Stimulated activated naive B cell treated with anti-CD40 and anti-IgM and Interleukin-4, amounts not matched to agents 10 μg/mL and 1 μg/mL and 100 μg/mL, for 72 hours (primary cell): ENCODE data around the gene FHIT.

Experiments used
- ATAC-seq, 2 donors: fragments of 150-1000 bp; cut with Tn5 transposase; replicated peaks; 2 replicates each; pipeline ENCODE4 v1.10.0; 2021; ENCODE audit warnings: moderate library complexity in 1 of 2
- DNase-seq: peaks from one replicate; pipeline ENCODE4 v3.0.0; 2021
- H3K27ac Mint-ChIP-seq: one replicate; pipeline ENCODE4 v1.8.0; 2022; ENCODE audit warnings: mild to moderate bottlenecking, mixed read lengths
- H3K27me3 Mint-ChIP-seq, 2 donors: one replicate each; pipeline ENCODE4 v1.8.0; 2022; ENCODE audit warnings: mixed read lengths in 2 of 2
- H3K36me3 Mint-ChIP-seq, 2 donors: one replicate each; pipeline ENCODE4 v1.8.0; 2022; ENCODE audit warnings: mixed read lengths in 2 of 2, mild to moderate bottlenecking in 1 of 2
- H3K4me1 Mint-ChIP-seq, 2 donors: one replicate each; pipeline ENCODE4 v1.8.0; 2022; ENCODE audit warnings: mixed read lengths in 2 of 2, mild to moderate bottlenecking in 1 of 2
- H3K4me3 Mint-ChIP-seq, 2 donors: one replicate each; pipeline ENCODE4 v1.8.0; 2022; ENCODE audit warnings: mild to moderate bottlenecking in 2 of 2, mixed read lengths in 2 of 2, moderate library complexity in 1 of 2
- H3K9me3 Mint-ChIP-seq, 2 donors: one replicate each; pipeline ENCODE4 v1.8.0; 2022; ENCODE audit warnings: mixed read lengths in 2 of 2, mild to moderate bottlenecking in 1 of 2

FHIT gene

GRCh38 chr3:60835796-60836195 lies 415.5 kb downstream of the FHIT start:
- no peak overlapping the region for H3K27ac Mint-ChIP-seq
- DNase-seq: no peak

DNA sequence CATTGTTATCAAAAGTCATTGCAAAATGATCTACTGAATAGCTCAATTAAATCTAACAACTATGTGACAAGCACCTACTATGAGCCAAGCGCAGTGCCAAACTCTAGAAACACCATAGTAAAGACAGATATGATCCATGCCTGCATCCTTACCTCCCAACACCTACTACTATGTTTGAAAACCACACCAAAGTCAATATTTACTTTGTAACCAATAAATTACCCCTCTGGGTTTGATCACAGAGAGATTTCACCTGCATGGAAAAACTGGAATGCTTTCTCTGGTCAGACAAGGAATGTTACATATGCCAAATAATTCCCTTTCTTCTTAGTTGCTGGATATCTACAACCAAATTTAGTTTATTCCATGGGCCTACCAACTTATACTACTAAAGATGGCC lies 422.2 kb downstream of the FHIT start:
- Mint-ChIP-seq H3K36me3 (peaks cover 3% of the 10 kb centered on the region in 2 donors), H3K27ac (no peak overlapping the region), H3K9me3 (peaks cover 4 to 5% of the 10 kb centered on the region in 2 donors), H3K4me3 (no peak overlapping the region), H3K27me3 (no peaks in the 10 kb centered on the region), H3K4me1 (peaks cover 0 to 5% of the 10 kb centered on the region in 2 donors)
- ATAC-seq (no peak), DNase-seq (no peak)

More at GRCh38 chr3:60835796-60836195, 415.5 kb downstream of the FHIT start:
- ATAC-seq: no peak
- Mint-ChIP-seq H3K36me3 (no peaks in the 10 kb centered on the region), H3K4me3 (no peak overlapping the region), H3K27me3 (no peaks in the 10 kb centered on the region), H3K9me3 (peaks cover 0 to 2% of the 10 kb centered on the region in 2 donors), H3K4me1 (no peaks in the 10 kb centered on the region)

DNA sequence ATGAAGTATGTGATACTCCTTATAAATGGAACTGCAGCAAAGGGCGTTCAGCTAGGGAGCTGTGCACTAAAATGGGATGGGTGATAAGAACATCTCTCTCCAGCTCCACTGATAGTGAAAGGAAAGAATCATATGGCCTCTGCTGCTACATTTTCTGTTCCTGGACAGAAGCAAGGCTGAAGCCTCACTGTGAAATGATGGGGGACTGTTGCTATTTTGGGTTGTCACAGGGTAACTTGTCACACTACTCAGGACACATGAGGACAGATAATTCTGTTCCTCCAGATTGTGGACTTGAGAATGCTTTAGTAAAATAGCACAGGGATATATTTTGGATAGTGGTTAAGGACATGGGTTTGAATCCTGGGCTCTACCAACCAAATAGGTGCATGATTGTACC lies 423.6 kb downstream of the FHIT start:
- Mint-ChIP-seq H3K4me1 (peaks cover 0 to 5% of the 10 kb centered on the region in 2 donors), H3K9me3 (peaks cover 8 to 10% of the 10 kb centered on the region in 2 donors), H3K36me3 (peaks cover 6 to 8% of the 10 kb centered on the region in 2 donors), H3K4me3 (no peak overlapping the region), H3K27ac (no peak overlapping the region), H3K27me3 (no peaks in the 10 kb centered on the region)
- DNase-seq (no peak), ATAC-seq (no peak)

GRCh38 chr3:60826511-60826910 lies 424.7 kb downstream of the FHIT start:
- no peak for DNase-seq
- H3K4me1 Mint-ChIP-seq: peaks cover 0 to 5% of the 10 kb centered on the region in 2 donors
- no peak for ATAC-seq
- H3K9me3 Mint-ChIP-seq: peaks cover 8 to 10% of the 10 kb centered on the region in 2 donors
- H3K27ac Mint-ChIP-seq: no peak overlapping the region
- peaks cover 8 to 9% of the 10 kb centered on the region in 2 donors for H3K36me3 Mint-ChIP-seq
- H3K4me3 Mint-ChIP-seq: no peak overlapping the region
- H3K27me3 Mint-ChIP-seq: no peaks in the 10 kb centered on the region

DNA sequence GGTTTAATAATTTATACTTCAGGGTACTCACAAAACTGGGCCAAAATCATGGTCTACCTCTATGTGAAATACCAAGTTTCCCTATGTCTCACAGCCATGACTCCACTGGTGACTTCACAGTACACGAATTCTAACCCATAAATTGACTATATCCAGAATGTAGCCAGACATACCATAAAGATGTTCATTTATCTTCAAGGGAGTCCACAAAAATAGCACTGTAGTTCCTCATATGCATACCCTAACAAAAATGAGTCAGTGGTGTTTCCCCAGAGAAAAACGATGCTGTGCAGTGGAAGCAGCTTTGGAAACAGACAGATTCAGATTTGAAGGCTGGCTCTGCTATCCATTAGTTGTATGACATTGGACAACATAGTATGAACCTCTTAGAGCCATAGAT lies 438.8 kb downstream of the FHIT start:
- DNase-seq (no peak), ATAC-seq (peak; percentile 87 to 96)
- H3K9me3 Mint-ChIP-seq: peaks cover 0 to 5% of the 10 kb centered on the region in 2 donors
- no peaks in the 10 kb centered on the region for H3K27me3 Mint-ChIP-seq
- peaks cover 0 to under 1% of the 10 kb centered on the region in 2 donors for H3K36me3 Mint-ChIP-seq
- no peak overlapping the region for H3K27ac Mint-ChIP-seq
- peaks cover 2 to 8% of the 10 kb centered on the region in 2 donors for H3K4me1 Mint-ChIP-seq
- no peak overlapping the region for H3K4me3 Mint-ChIP-seq

GRCh38 chr3:60810881-60811280 lies 440.4 kb downstream of the FHIT start:
- DNase-seq: no peak
- H3K9me3 Mint-ChIP-seq: peaks cover 0 to 3% of the 10 kb centered on the region in 2 donors
- peaks cover 2 to 8% of the 10 kb centered on the region in 2 donors for H3K4me1 Mint-ChIP-seq
- no peak overlapping the region for H3K4me3 Mint-ChIP-seq
- H3K27me3 Mint-ChIP-seq: no peaks in the 10 kb centered on the region
- ATAC-seq: no peak
- H3K36me3 Mint-ChIP-seq: no peaks in the 10 kb centered on the region
- H3K27ac Mint-ChIP-seq: no peak overlapping the region

- ATAC-seq (no peak), DNase-seq (no peak)
- no peak overlapping the region for H3K27ac Mint-ChIP-seq
- no peak overlapping the region for H3K4me3 Mint-ChIP-seq
- peaks cover 0 to 1% of the 10 kb centered on the region in 2 donors for H3K9me3 Mint-ChIP-seq
- no peaks in the 10 kb centered on the region for H3K27me3 Mint-ChIP-seq
- no peaks in the 10 kb centered on the region for H3K36me3 Mint-ChIP-seq
- H3K4me1 Mint-ChIP-seq: peaks cover 2 to 8% of the 10 kb centered on the region in 2 donors
These were observed 441.2 kb downstream of the FHIT start for GRCh38 chr3:60809857-60810610.

GRCh38 chr3:60803216-60804173 lies 447.8 kb downstream of the FHIT start:
- Mint-ChIP-seq H3K9me3 (peaks cover 2 to 3% of the 10 kb centered on the region in 2 donors), H3K27me3 (no peaks in the 10 kb centered on the region), H3K4me1 (no peaks in the 10 kb centered on the region), H3K36me3 (no peaks in the 10 kb centered on the region), H3K4me3 (no peak overlapping the region), H3K27ac (no peak overlapping the region)
- DNase-seq: no peak
- ATAC-seq: no peak

DNA sequence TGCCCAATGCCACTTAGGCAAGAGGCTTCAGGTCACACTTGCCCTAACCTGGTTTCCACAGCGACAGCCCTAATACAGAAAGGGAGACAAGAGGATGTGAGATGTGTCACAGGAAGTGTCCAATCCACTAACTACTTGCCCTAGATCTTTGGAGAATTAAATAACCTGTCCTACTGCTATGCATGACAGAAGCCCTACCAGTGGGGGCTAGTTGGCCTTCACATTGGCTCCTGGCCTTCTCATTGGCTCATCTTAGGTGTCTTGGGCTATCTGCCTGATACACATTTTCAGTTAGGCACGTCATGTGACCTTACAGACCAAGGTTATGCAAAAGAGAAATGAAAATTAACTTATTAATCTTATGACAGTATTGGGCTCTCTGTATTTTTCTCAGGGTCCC lies 449.9 kb downstream of the FHIT start:
- DNase-seq (no peak), ATAC-seq (no peak)
- peaks cover 2 to 3% of the 10 kb centered on the region in 2 donors for H3K9me3 Mint-ChIP-seq
- H3K4me3 Mint-ChIP-seq: no peak overlapping the region
- H3K27ac Mint-ChIP-seq: no peak overlapping the region
- H3K4me1 Mint-ChIP-seq: no peaks in the 10 kb centered on the region
- no peaks in the 10 kb centered on the region for H3K36me3 Mint-ChIP-seq
- no peaks in the 10 kb centered on the region for H3K27me3 Mint-ChIP-seq

GRCh38 chr3:60798456-60798855 lies 452.8 kb downstream of the FHIT start:
- Mint-ChIP-seq H3K27me3 (no peaks in the 10 kb centered on the region), H3K9me3 (peaks cover 3% of the 10 kb centered on the region in 2 donors), H3K36me3 (no peaks in the 10 kb centered on the region), H3K4me1 (no peaks in the 10 kb centered on the region), H3K4me3 (no peak overlapping the region), H3K27ac (no peak overlapping the region)
- ATAC-seq: no peak
- no peak for DNase-seq

DNA sequence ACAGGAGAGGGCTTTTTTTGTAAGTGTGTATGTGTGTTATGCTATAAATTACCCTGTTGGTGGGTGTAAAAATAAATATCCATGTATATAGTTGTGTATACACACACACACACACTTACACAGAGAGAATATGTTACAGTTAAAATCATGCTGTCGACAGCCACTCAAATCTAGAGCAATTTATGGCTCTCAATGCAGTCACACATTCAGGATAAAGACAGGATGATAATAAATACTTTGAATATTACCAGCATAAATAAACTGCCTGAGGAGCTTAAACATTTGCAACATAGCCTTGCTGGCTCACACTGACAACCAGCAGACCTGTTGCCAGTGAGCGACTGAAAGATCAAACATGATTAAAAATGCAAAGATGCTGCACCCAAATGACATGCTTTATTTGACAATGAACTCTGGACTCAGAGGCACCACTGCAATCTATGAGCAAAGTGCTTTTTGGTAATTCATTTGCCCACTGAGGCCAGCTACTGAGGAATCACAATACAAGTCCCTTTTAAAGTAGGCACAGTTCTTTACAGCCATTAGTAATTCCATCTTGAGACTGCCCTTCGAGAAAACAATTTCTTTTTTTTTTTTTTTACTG lies 458.9 kb downstream of the FHIT start:
- Mint-ChIP-seq H3K27me3 (no peaks in the 10 kb centered on the region), H3K27ac (no peak overlapping the region)
- no peak for ATAC-seq

GRCh38 chr3:60788185-60788584 lies 463.1 kb downstream of the FHIT start:
- Mint-ChIP-seq H3K36me3 (peaks cover 0 to 4% of the 10 kb centered on the region in 2 donors), H3K4me3 (no peak overlapping the region), H3K9me3 (no peaks in the 10 kb centered on the region), H3K27me3 (no peaks in the 10 kb centered on the region), H3K27ac (no peak overlapping the region), H3K4me1 (no peaks in the 10 kb centered on the region)
- ATAC-seq (no peak), DNase-seq (no peak)

More for the DNA sequence above, 458.9 kb downstream of the FHIT start:
- DNase-seq: no peak
- Mint-ChIP-seq H3K4me3 (no peak overlapping the region), H3K9me3 (peaks cover 0 to 2% of the 10 kb centered on the region in 2 donors), H3K4me1 (no peaks in the 10 kb centered on the region), H3K36me3 (no peaks in the 10 kb centered on the region)

- Mint-ChIP-seq H3K27me3 (no peaks in the 10 kb centered on the region), H3K9me3 (peaks cover 7 to 12% of the 10 kb centered on the region in 2 donors), H3K4me1 (no peaks in the 10 kb centered on the region), H3K4me3 (no peak overlapping the region), H3K27ac (no peak overlapping the region), H3K36me3 (peaks cover 0 to 4% of the 10 kb centered on the region in 2 donors)
- DNase-seq: no peak
- no peak for ATAC-seq
These were observed 469.3 kb downstream of the FHIT start for GRCh38 chr3:60781935-60782334.

- Mint-ChIP-seq H3K27me3 (no peaks in the 10 kb centered on the region), H3K4me1 (no peaks in the 10 kb centered on the region), H3K9me3 (peaks cover 12 to 14% of the 10 kb centered on the region in 2 donors), H3K36me3 (peaks cover 4 to 10% of the 10 kb centered on the region in 2 donors), H3K4me3 (no peak overlapping the region), H3K27ac (no peak overlapping the region)
- DNase-seq (no peak), ATAC-seq (no peak)
These were observed 471.6 kb downstream of the FHIT start for GRCh38 chr3:60779637-60780036.
